Neural cell (in vitro differentiated cells): ENCODE measurements around the gene HHATL. TPM values are rescaled to one million over a fixed set of nuclear protein-coding genes. Genes with fewer than 3 reads are reported as not detected.

Source experiments
- H2AFZ ChIP-seq: fragments of 200-600, 300-800 bp; sonication (generic), shearing (Covaris generic); 2 replicates; pipeline ENCODE4 v1.6.0; 2014; ENCODE audit warnings: low read depth, mild to moderate bottlenecking, antibody characterized with exemption, low read length, moderate library complexity
- H3F3A ChIP-seq: fragments of 200-600 bp; shearing (Covaris generic); 2 replicates; pipeline ENCODE4 v1.6.1; 2016; ENCODE audit warnings: mild to moderate bottlenecking, moderate library complexity, mixed read lengths, antibody characterized with exemption, low read length; ENCODE audit not compliant: insufficient read depth, poor library complexity, severe bottlenecking
- H3K27ac ChIP-seq: fragments of 200-600, 300-800 bp; sonication (generic), shearing (Covaris generic); 2 replicates; pipeline ENCODE4 v1.5.1; 2014; ENCODE audit warnings: mild to moderate bottlenecking, low read length, moderate library complexity
- H3K27me3 ChIP-seq: fragments of 300-800, 200-600 bp; sonication (generic), shearing (Covaris generic); 2 replicates; pipeline ENCODE4 v1.6.0; 2014; ENCODE audit warnings: mild to moderate bottlenecking, low read depth, low read length, moderate library complexity; ENCODE audit not compliant: insufficient read depth
- H3K36me3 ChIP-seq: fragments of 300-800, 200-600 bp; sonication (generic), shearing (Covaris generic); 2 replicates; pipeline ENCODE4 v1.5.1; 2014; ENCODE audit warnings: mild to moderate bottlenecking, antibody characterized with exemption, low read length, moderate library complexity; ENCODE audit not compliant: insufficient read depth
- H3K4me2 ChIP-seq: fragments of 300-800, 200-600 bp; sonication (generic), shearing (Covaris generic); 2 replicates; pipeline ENCODE4 v1.6.0; 2014; ENCODE audit warnings: mild to moderate bottlenecking, low read length
- H3K4me3 ChIP-seq: fragments of 300-800, 200-600 bp; sonication (generic), shearing (Covaris generic); 2 replicates; pipeline ENCODE4 v1.5.1; 2014; ENCODE audit warnings: mild to moderate bottlenecking, low read length, moderate library complexity
- H3K79me2 ChIP-seq: fragments of 200-600 bp; shearing (Covaris generic); replicated peaks from 2 replicates; pipeline ENCODE4 v1.6.0; 2014; ENCODE audit warnings: mild to moderate bottlenecking, low read length, moderate library complexity; ENCODE audit not compliant: insufficient read depth
- H3K9ac ChIP-seq: fragments of 300-800, 200-600 bp; sonication (generic), shearing (Covaris generic); 2 replicates; pipeline ENCODE4 v1.6.1; 2016; ENCODE audit warnings: mild to moderate bottlenecking, low read length, mixed read lengths
- H3K9me2 ChIP-seq: fragments of 200-600 bp; shearing (Covaris generic); 2 replicates; pipeline ENCODE4 v1.6.1; 2016; ENCODE audit warnings: mild to moderate bottlenecking, low read length, mixed read lengths; ENCODE audit not compliant: insufficient read depth
- H3K9me3 ChIP-seq: fragments of 200-600, 300-800 bp; sonication (generic), shearing (Covaris generic); 2 replicates; pipeline ENCODE4 v1.6.1; 2016; ENCODE audit warnings: mild to moderate bottlenecking, mixed run types, low read length, moderate library complexity, mixed read lengths
- H4K20me1 ChIP-seq: fragments of 200-600 bp; shearing (Covaris generic); 2 replicates; pipeline ENCODE4 v1.6.1; 2016; ENCODE audit warnings: mild to moderate bottlenecking, mixed run types; ENCODE audit not compliant: insufficient read depth
- CTCF ChIP-seq: fragments of 450-650 bp; IDR thresholded peaks from 2 replicates; pipeline ENCODE4 v1.5.1; 2014; ENCODE audit warnings: antibody characterized with exemption, mild to moderate bottlenecking, moderate library complexity; ENCODE audit not compliant: poor library complexity, severe bottlenecking
- EP300 ChIP-seq: fragments of 450-650 bp; conservative IDR thresholded peaks from 2 replicates; pipeline ENCODE4 v1.6.1; 2014; ENCODE audit warnings: antibody characterized with exemption, mild to moderate bottlenecking, moderate library complexity; ENCODE audit not compliant: poor library complexity, severe bottlenecking
- EZH2 ChIP-seq: fragments of 200-600, 300-800 bp; shearing (Covaris generic), sonication (generic); IDR thresholded peaks from 2 replicates; pipeline ENCODE4 v1.6.1; 2014; ENCODE audit warnings: antibody characterized with exemption, low read length, borderline replicate concordance, mild to moderate bottlenecking; ENCODE audit not compliant: insufficient read depth, poor library complexity, severe bottlenecking
- MXI1 ChIP-seq: fragments of 450-650 bp; conservative IDR thresholded peaks from 2 replicates; pipeline ENCODE4 v1.6.1; 2014; ENCODE audit warnings: antibody characterized with exemption, mild to moderate bottlenecking; ENCODE audit not compliant: poor library complexity, severe bottlenecking
- POLR2AphosphoS5 ChIP-seq: IDR thresholded peaks from 2 replicates; pipeline ENCODE4 v1.6.1; 2012
- RAD21 ChIP-seq: fragments of 450-650 bp; conservative IDR thresholded peaks from 2 replicates; pipeline ENCODE4 v1.6.1; 2014; ENCODE audit warnings: antibody characterized with exemption, mild to moderate bottlenecking, moderate library complexity
- REST ChIP-seq: IDR thresholded peaks from 2 replicates; pipeline ENCODE4 v1.6.1; 2012; ENCODE audit warnings: borderline replicate concordance
- SMC3 ChIP-seq: fragments of 450-650 bp; conservative IDR thresholded peaks from 2 replicates; pipeline ENCODE4 v1.6.1; 2014; ENCODE audit warnings: antibody characterized with exemption, mild to moderate bottlenecking, moderate library complexity; ENCODE audit not compliant: poor library complexity
- TAF1 ChIP-seq: IDR thresholded peaks from 2 replicates; pipeline ENCODE4 v1.6.1; 2012; ENCODE audit warnings: low read depth
- polyA plus RNA-seq: library from polyadenylated mRNA; depleted of rRNA; stranded (reverse); fragments of >200 nt; gene quantifications from 2 replicates; pipeline ENCODE4 v1.2.3, GENCODE V29; 2014

The HHATL gene
- polyA plus RNA-seq, 1 donor from 2014 or later: not detected

DNA sequence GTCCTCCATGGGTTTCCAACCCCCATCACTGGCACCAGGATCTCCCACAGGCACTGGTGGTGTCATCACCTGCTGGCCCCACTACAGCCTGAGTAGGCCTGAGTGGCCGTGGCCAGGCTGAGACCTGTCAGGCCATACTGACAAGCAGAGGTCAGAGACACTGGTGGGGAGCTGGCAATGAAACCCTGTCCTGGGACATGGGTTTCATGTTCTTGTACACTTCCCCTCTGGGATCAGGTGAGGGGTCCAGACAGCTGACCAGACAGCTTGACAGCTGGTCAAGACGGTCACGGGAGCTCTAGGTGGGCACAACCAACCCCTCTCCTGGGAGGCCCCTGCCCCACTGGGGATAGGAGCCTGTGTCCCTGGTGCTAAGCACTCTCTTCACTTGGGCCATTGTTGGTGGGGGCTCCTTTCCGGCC, 36.0 kb downstream of the HHATL start:
- no peak overlapping the region for H3K9ac ChIP-seq
- no peaks in the 10 kb centered on the region for H4K20me1 ChIP-seq
- no peak overlapping the region for H2AFZ ChIP-seq
- no peaks in the 10 kb centered on the region for H3K79me2 ChIP-seq
- no peak overlapping the region for H3K4me3 ChIP-seq
- H3K27me3 ChIP-seq: no peaks in the 10 kb centered on the region
- H3K4me2 ChIP-seq: no peak overlapping the region
- TF ChIP-seq TAF1: no peak
- no peak for TF ChIP-seq EP300
- no peak for TF ChIP-seq POLR2AphosphoS5
- no peak for TF ChIP-seq EZH2
- no peak for TF ChIP-seq REST
- no peak for TF ChIP-seq SMC3
- no peak for TF ChIP-seq RAD21
- no peak for TF ChIP-seq MXI1
- no peaks in the 10 kb centered on the region for H3F3A ChIP-seq
- no peak overlapping the region for H3K27ac ChIP-seq
- no peaks in the 10 kb centered on the region for H3K9me3 ChIP-seq
- no peaks in the 10 kb centered on the region for H3K9me2 ChIP-seq
- no peaks in the 10 kb centered on the region for H3K36me3 ChIP-seq

DNA sequence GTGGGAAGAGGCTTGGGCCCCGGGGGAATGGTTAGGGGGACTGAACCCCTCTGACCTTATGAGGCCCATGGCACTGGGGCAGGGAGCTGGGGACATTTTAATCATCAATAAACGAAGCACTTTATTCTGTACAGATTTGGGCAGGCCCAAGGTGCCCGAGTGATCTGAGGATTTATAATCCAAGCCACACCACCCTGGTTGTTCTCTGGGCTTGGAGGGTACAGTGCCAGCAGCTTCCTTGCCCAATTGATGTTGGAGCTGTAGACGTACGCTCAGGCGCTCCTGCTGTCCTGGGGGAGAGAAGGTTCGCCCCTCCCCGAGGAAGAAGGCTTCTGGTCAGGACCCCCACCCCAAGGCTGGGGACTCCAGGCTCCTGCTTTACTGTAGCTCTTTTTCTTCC, 36.6 kb downstream of the HHATL start:
- no peak overlapping the region for H3K9ac ChIP-seq
- H3K27ac ChIP-seq: no peak overlapping the region
- no peaks in the 10 kb centered on the region for H3K79me2 ChIP-seq
- H4K20me1 ChIP-seq: no peaks in the 10 kb centered on the region
- TF ChIP-seq RAD21 (no peak), POLR2AphosphoS5 (no peak), EZH2 (no peak), CTCF (no peak), SMC3 (no peak), MXI1 (no peak), REST (no peak), TAF1 (no peak), EP300 (no peak)
- H2AFZ ChIP-seq: no peak overlapping the region
- no peak overlapping the region for H3K4me3 ChIP-seq
- H3F3A ChIP-seq: no peaks in the 10 kb centered on the region
- no peaks in the 10 kb centered on the region for H3K9me2 ChIP-seq
- no peaks in the 10 kb centered on the region for H3K36me3 ChIP-seq
- H3K9me3 ChIP-seq: no peaks in the 10 kb centered on the region
- H3K4me2 ChIP-seq: no peak overlapping the region
- no peaks in the 10 kb centered on the region for H3K27me3 ChIP-seq
